ENCODE results near the gene RWDD2A. TPM values are rescaled to one million over a fixed set of nuclear protein-coding genes. Genes with fewer than 3 reads are reported as not detected.

RWDD2A gene
- total RNA-seq, 1 donor from 2014 or later: 5.1 TPM

DNA sequence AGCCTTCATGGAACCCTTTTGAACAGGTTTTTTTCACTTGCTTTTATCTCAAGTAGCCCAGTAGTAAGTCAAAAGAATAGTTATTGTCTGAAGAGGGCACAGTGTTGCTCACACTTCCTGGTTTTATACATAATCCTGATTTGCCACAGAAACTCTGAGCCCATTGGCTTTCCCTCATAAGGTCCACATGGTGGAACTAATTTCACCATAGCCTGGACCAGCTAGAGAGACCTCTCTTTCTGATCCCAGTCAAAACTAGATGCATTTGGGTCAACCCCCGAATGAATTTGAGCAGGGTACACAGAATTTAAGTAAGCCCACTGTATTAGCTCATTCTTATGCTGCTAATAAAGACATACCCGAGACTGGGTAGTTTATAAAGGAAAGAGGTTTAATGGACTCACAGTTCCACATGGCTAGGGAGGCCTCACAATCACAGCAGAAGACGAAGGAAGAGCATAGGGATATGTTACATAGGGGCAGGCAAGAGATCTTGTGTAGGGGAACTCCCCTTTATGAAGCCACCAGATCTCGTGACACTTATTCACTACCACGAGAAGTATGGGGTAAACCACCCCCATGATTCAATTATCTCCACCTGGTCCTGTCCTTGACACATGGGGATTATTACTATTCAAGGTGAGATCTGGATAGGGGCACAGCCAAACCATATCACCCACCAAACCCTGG lies 6.2 kb downstream of the RWDD2A start:
- no peaks in the 10 kb centered on the region for H3K9me3 Mint-ChIP-seq
- H3K4me3 Mint-ChIP-seq: no peak overlapping the region
- H3K36me3 Mint-ChIP-seq (ENCODE audit: low read depth): no peaks in the 10 kb centered on the region
- no peak overlapping the region for H3K27ac Mint-ChIP-seq (ENCODE audit: unreplicated experiment)
- TF ChIP-seq CTCF (conservative IDR thresholded peaks at IDR 0.05): no peak
- H3K4me1 Mint-ChIP-seq: peaks cover 9% of the 10 kb centered on the region
- H3K27me3 Mint-ChIP-seq (ENCODE audit: low read depth): no peaks in the 10 kb centered on the region
- no peak for DNase-seq (ENCODE audit: low read depth, low spot score)

DNA sequence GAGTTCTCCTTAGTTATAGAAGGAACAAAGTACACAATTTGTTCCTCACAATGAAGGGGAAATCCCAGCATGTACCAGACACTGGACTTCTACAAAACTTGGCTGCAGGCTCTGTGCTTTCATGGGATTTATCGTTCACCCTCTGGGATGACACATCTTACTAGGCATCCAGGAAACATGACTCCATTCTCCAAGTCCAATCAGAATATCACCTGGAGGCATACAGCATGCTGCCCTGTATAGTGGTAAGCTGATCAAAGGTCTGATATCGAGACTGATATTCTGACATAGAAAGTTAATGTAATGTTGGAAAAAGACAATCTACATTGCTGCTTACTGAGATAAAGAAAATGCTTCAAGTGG lies 6.7 kb downstream of the RWDD2A start:
- peaks cover 4% of the 10 kb centered on the region for H3K4me1 Mint-ChIP-seq
- TF ChIP-seq CTCF (conservative IDR thresholded peaks at IDR 0.05): no peak
- no peaks in the 10 kb centered on the region for H3K9me3 Mint-ChIP-seq
- no peaks in the 10 kb centered on the region for H3K27me3 Mint-ChIP-seq (ENCODE audit: low read depth)
- no peak overlapping the region for H3K27ac Mint-ChIP-seq (ENCODE audit: unreplicated experiment)
- H3K4me3 Mint-ChIP-seq: no peak overlapping the region
- DNase-seq (ENCODE audit: low read depth, low spot score): no peak
- H3K36me3 Mint-ChIP-seq (ENCODE audit: low read depth): no peaks in the 10 kb centered on the region

DNA sequence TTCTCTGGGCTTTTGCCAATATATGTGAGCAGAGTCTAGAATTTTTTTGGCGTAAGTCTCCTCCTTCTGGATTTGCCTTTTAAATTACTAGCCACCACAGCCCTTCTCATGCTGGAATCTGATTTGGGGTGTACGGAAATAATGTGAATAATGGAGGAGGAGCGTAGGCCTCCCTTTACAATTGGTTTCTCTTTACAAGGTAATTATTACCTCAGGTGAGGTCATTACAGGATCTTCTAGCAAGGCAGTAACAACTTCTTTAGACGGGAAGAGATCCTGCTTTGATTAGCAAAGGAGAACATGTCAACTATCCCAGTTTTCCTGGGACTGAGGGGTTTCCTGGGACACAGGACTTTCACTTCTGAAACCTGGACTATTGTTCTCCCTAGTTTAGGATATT lies 8.9 kb downstream of the RWDD2A start:
- Mint-ChIP-seq H3K27ac (ENCODE audit: unreplicated experiment) (no peak overlapping the region), H3K27me3 (ENCODE audit: low read depth) (no peaks in the 10 kb centered on the region), H3K4me3 (no peak overlapping the region), H3K9me3 (peaks cover 7% of the 10 kb centered on the region), H3K36me3 (ENCODE audit: low read depth) (peaks cover 7% of the 10 kb centered on the region), H3K4me1 (no peaks in the 10 kb centered on the region)
- no peak for TF ChIP-seq CTCF (conservative IDR thresholded peaks at IDR 0.05)
- no peak for DNase-seq (ENCODE audit: low read depth, low spot score)

GRCh38 chr6:83215131-83216047 lies 22.2 kb downstream of the RWDD2A start:
- no peaks in the 10 kb centered on the region for H3K27me3 Mint-ChIP-seq (ENCODE audit: low read depth)
- no peak overlapping the region for H3K4me3 Mint-ChIP-seq
- TF ChIP-seq CTCF (conservative IDR thresholded peaks at IDR 0.05): peak; percentile 78
- H3K27ac Mint-ChIP-seq (ENCODE audit: unreplicated experiment): no peak overlapping the region
- no peaks in the 10 kb centered on the region for H3K36me3 Mint-ChIP-seq (ENCODE audit: low read depth)
- no peaks in the 10 kb centered on the region for H3K9me3 Mint-ChIP-seq
- peaks cover 4% of the 10 kb centered on the region for H3K4me1 Mint-ChIP-seq
- peak; percentile 48 for DNase-seq (ENCODE audit: low read depth, low spot score)

- H3K4me1 Mint-ChIP-seq: peaks cover 4% of the 10 kb centered on the region
- TF ChIP-seq CTCF (conservative IDR thresholded peaks at IDR 0.05): no peak
- H3K27me3 Mint-ChIP-seq (ENCODE audit: low read depth): no peaks in the 10 kb centered on the region
- no peaks in the 10 kb centered on the region for H3K9me3 Mint-ChIP-seq
- H3K4me3 Mint-ChIP-seq: no peak overlapping the region
- H3K27ac Mint-ChIP-seq (ENCODE audit: unreplicated experiment): no peak overlapping the region
- no peak for DNase-seq (ENCODE audit: low read depth, low spot score)
- H3K36me3 Mint-ChIP-seq (ENCODE audit: low read depth): no peaks in the 10 kb centered on the region
Measured at GRCh38 chr6:83216806-83217205, 23.6 kb downstream of the RWDD2A start.
